ENCODE results near the gene UBXN11.

UBXN11 gene

DNA sequence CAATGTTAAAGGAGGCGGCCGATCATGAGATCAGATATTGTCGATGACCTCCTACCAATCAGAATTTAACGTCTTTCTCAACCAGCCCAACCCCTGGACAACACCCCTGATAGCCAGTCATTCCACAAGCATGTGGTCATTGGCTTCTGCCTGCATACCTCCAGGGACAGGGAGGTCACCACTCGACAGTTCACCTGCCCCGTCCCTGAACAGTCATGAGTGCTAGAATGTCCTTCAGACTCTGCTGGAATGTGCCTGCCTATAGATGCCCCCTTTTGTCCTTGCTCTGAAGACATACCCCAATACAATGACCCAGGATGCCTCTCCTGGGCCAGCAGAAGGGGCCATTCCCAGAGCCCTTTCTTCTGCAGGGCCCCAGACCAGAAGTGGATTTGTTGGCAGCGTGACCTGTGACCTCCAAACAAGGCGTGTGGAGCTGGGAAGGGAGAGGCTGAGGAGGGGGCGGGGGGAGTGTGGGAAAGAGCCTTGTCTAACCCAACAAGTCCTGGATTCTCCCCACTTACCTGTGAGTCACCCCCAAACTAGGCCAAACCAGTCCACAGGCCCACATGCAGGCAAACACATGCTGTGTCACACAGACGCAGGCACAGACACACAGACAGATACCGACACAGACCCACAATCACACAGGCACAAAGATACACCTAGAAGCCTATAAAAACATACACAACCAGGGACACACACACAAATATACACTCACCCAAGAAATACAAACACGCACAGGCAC is 45.3 kb upstream of the UBXN11 start:
- no peak overlapping the region for H3K4me3 ChIP-seq (ENCODE audit: control insufficient read depth in 1 of 7, extremely low read depth in 1 of 7, insufficient read depth in 4 of 7, low read depth in 2 of 7, low read length in 6 of 7)
- H3K27ac ChIP-seq (ENCODE audit: insufficient read depth in 1 of 2, low read depth in 1 of 2, low read length in 2 of 2, poor library complexity in 1 of 2, severe bottlenecking in 2 of 2) = no peak overlapping the region
- over 99% methylated on average over 9 of the region's 12 CpGs for WGBS (ENCODE audit: insufficient coverage)
- H3K36me3 ChIP-seq (ENCODE audit: control insufficient read depth in 4 of 4, insufficient read depth in 4 of 4, low read length in 3 of 4) = no peaks in the 10 kb centered on the region
- no peak for DNase-seq
- CTCF ChIA-PET = interaction anchor here (1.2 to 1.5 kb wide), 2 partner anchors 30 to 66 kb away, joined by 4 read pairs; no protein-coding TSS in a partner anchor
- H3K4me1 ChIP-seq (ENCODE audit: control extremely low read depth in 1 of 4, control insufficient read depth in 4 of 4, insufficient read depth in 4 of 4, low read length in 3 of 4) = peaks cover 0 to 5% (median 0%) of the 10 kb centered on the region in 4 experiments
- POLR2A ChIA-PET = no interaction called here
- H3K9me3 ChIP-seq (ENCODE audit: control extremely low read depth in 1 of 5, control insufficient read depth in 4 of 5, insufficient read depth in 2 of 5, low read depth in 1 of 5, low read length in 4 of 5) = no peaks in the 10 kb centered on the region
- peaks cover 0 to 2% (median 0%) of the 10 kb centered on the region in 5 experiments for H3K27me3 ChIP-seq (replicated peaks in 2 of 5; ENCODE audit: control insufficient read depth in 4 of 5, insufficient read depth in 5 of 5, low read length in 4 of 5)

- POLR2A ChIA-PET = no interaction called here
- Histone ChIP-seq H3K4me1 (ENCODE audit: control extremely low read depth in 1 of 4, control insufficient read depth in 4 of 4, insufficient read depth in 4 of 4, low read length in 3 of 4) (peaks cover 0 to 5% (median 0%) of the 10 kb centered on the region in 4 experiments), H3K4me3 (ENCODE audit: control insufficient read depth in 1 of 7, extremely low read depth in 1 of 7, insufficient read depth in 4 of 7, low read depth in 2 of 7, low read length in 6 of 7) (no peak overlapping the region), H3K27me3 (replicated peaks in 2 of 5; ENCODE audit: control insufficient read depth in 4 of 5, insufficient read depth in 5 of 5, low read length in 4 of 5) (peaks cover 0 to 2% (median 0%) of the 10 kb centered on the region in 5 experiments), H3K27ac (ENCODE audit: insufficient read depth in 1 of 2, low read depth in 1 of 2, low read length in 2 of 2, poor library complexity in 1 of 2, severe bottlenecking in 2 of 2) (no peak overlapping the region), H3K9me3 (ENCODE audit: control extremely low read depth in 1 of 5, control insufficient read depth in 4 of 5, insufficient read depth in 2 of 5, low read depth in 1 of 5, low read length in 4 of 5) (no peaks in the 10 kb centered on the region), H3K36me3 (ENCODE audit: control insufficient read depth in 4 of 4, insufficient read depth in 4 of 4, low read length in 3 of 4) (no peaks in the 10 kb centered on the region)
- CTCF ChIA-PET = interaction anchor here (1.0 to 1.5 kb wide), 5 partner anchors 14 to 76 kb away, joined by 3 to 5 read pairs (median 4); partner anchors contain the start of gene CD52
- DNase-seq = no peak
- WGBS (ENCODE audit: insufficient coverage) = 93% methylated on average over 7 of the region's 9 CpGs
Measured at GRCh38 chr1:26350701-26351589, 44.5 kb upstream of the UBXN11 start.

- Histone ChIP-seq H3K9me3 (ENCODE audit: control extremely low read depth in 1 of 5, control insufficient read depth in 4 of 5, insufficient read depth in 2 of 5, low read depth in 1 of 5, low read length in 4 of 5) (no peaks in the 10 kb centered on the region), H3K36me3 (ENCODE audit: control insufficient read depth in 4 of 4, insufficient read depth in 4 of 4, low read length in 3 of 4) (no peaks in the 10 kb centered on the region), H3K27ac (ENCODE audit: insufficient read depth in 1 of 2, low read depth in 1 of 2, low read length in 2 of 2, poor library complexity in 1 of 2, severe bottlenecking in 2 of 2) (no peak overlapping the region), H3K4me3 (ENCODE audit: control insufficient read depth in 1 of 7, extremely low read depth in 1 of 7, insufficient read depth in 4 of 7, low read depth in 2 of 7, low read length in 6 of 7) (no peak overlapping the region), H3K27me3 (replicated peaks in 2 of 5; ENCODE audit: control insufficient read depth in 4 of 5, insufficient read depth in 5 of 5, low read length in 4 of 5) (peaks cover 0 to 2% (median 0%) of the 10 kb centered on the region in 5 experiments), H3K4me1 (ENCODE audit: control extremely low read depth in 1 of 4, control insufficient read depth in 4 of 4, insufficient read depth in 4 of 4, low read length in 3 of 4) (peaks cover 0 to 5% (median 0%) of the 10 kb centered on the region in 4 experiments)
- ChIA-PET CTCF (interaction anchor here (1.0 to 1.5 kb wide), 5 partner anchors 14 to 75 kb away, joined by 3 to 5 read pairs (median 4); partner anchors contain the start of gene CD52), POLR2A (no interaction called here)
- no peak for DNase-seq
- 100% methylated on average over 1 of the region's 2 CpGs for WGBS (ENCODE audit: insufficient coverage)
Measured at GRCh38 chr1:26350343-26350700, 43.9 kb upstream of the UBXN11 start.

DNA sequence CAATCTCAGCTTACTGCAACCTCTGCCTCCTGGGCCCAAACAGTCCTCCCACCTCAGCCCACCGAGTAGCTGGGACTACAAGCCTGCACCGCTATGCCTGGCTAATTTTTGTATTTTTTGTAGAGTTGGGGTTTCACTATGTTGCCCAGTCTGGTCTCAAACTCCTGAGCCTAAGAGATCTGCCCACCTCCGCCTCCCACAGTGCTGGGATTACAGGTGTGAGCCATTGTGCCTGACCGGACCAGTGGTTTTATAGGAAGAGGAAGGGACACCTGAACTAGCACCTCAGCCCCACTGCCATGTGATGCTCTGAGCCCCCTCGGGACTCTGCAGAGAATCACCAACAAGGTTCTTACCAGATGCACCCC is 43.4 kb upstream of the UBXN11 start:
- H3K27me3 ChIP-seq (replicated peaks in 2 of 5; ENCODE audit: control insufficient read depth in 4 of 5, insufficient read depth in 5 of 5, low read length in 4 of 5) = peaks cover 0 to under 1% (median 0%) of the 10 kb centered on the region in 5 experiments
- H3K4me3 ChIP-seq (ENCODE audit: control insufficient read depth in 1 of 7, extremely low read depth in 1 of 7, insufficient read depth in 4 of 7, low read depth in 2 of 7, low read length in 6 of 7) = no peak overlapping the region
- CTCF ChIA-PET = interaction anchor here (1.0 to 3.2 kb wide), 5 partner anchors 14 to 75 kb away, joined by 3 to 16 read pairs (median 3); partner anchors contain the start of gene CD52
- no peak for DNase-seq
- peaks cover 0 to 5% (median 0%) of the 10 kb centered on the region in 4 experiments for H3K4me1 ChIP-seq (ENCODE audit: control extremely low read depth in 1 of 4, control insufficient read depth in 4 of 4, insufficient read depth in 4 of 4, low read length in 3 of 4)
- H3K9me3 ChIP-seq (ENCODE audit: control extremely low read depth in 1 of 5, control insufficient read depth in 4 of 5, insufficient read depth in 2 of 5, low read depth in 1 of 5, low read length in 4 of 5) = no peaks in the 10 kb centered on the region
- no peaks in the 10 kb centered on the region for H3K36me3 ChIP-seq (ENCODE audit: control insufficient read depth in 4 of 4, insufficient read depth in 4 of 4, low read length in 3 of 4)
- POLR2A ChIA-PET = no interaction called here
- WGBS (ENCODE audit: insufficient coverage) = 86% methylated on average over 2 of the region's 5 CpGs
- H3K27ac ChIP-seq (ENCODE audit: insufficient read depth in 1 of 2, low read depth in 1 of 2, low read length in 2 of 2, poor library complexity in 1 of 2, severe bottlenecking in 2 of 2) = no peak overlapping the region

GRCh38 chr1:26349188-26349876 is 42.9 kb upstream of the UBXN11 start:
- DNase-seq = no peak
- no peaks in the 10 kb centered on the region for H3K27me3 ChIP-seq (replicated peaks in 2 of 5; ENCODE audit: control insufficient read depth in 4 of 5, insufficient read depth in 5 of 5, low read length in 4 of 5)
- ChIA-PET CTCF (interaction anchor here (1.2 to 3.2 kb wide), 2 partner anchors 13 to 15 kb away, joined by 3 to 16 read pairs; no protein-coding TSS in a partner anchor), POLR2A (no interaction called here)
- no peaks in the 10 kb centered on the region for H3K9me3 ChIP-seq (ENCODE audit: control extremely low read depth in 1 of 5, control insufficient read depth in 4 of 5, insufficient read depth in 2 of 5, low read depth in 1 of 5, low read length in 4 of 5)
- 97% methylated on average over 6 of the region's 7 CpGs for WGBS (ENCODE audit: insufficient coverage)
- H3K27ac ChIP-seq (ENCODE audit: insufficient read depth in 1 of 2, low read depth in 1 of 2, low read length in 2 of 2, poor library complexity in 1 of 2, severe bottlenecking in 2 of 2) = no peak overlapping the region
- no peaks in the 10 kb centered on the region for H3K36me3 ChIP-seq (ENCODE audit: control insufficient read depth in 4 of 4, insufficient read depth in 4 of 4, low read length in 3 of 4)
- no peak overlapping the region for H3K4me3 ChIP-seq (ENCODE audit: control insufficient read depth in 1 of 7, extremely low read depth in 1 of 7, insufficient read depth in 4 of 7, low read depth in 2 of 7, low read length in 6 of 7)
- H3K4me1 ChIP-seq (ENCODE audit: control extremely low read depth in 1 of 4, control insufficient read depth in 4 of 4, insufficient read depth in 4 of 4, low read length in 3 of 4) = peaks cover 0 to 5% (median 0%) of the 10 kb centered on the region in 4 experiments

DNA sequence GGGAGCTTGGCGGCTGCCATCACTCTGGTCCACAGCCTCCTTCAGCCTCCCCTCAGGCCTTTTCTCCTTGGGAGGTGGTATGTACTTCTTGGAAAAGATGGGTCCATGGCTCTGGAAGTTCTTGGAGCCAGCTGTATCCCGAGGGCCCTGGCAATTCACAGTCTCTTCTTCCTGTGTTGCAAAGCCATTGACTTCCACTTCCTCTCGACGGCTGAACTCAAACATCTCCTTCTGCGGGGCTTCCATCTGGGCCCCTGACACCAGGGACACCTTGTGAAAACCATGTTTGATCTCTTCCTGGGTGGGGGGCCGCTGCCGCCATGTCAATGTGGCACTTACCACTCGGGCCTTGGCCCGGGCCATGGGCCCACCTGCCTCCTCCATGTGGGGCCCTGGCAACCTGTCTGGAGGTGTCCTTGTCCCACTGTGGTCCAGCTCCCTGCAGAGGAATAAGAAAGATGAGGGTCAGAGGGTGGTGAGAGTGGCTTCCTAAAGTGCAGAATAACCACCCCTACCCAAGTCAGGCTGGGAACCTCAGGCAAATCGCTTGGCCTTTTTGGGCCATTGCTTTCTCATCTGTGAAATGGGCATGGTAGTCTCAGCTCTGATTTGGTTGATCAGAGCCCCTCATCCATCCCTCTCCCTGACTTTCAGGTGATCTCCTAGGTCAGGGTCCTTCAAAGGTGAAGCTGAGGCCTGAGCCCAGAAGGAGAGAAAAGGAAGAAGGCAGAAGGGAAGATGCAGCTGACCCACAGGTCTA is 40.0 kb upstream of the UBXN11 start:
- CTCF ChIA-PET = interaction anchor here (0.9 to 3.2 kb wide), 4 partner anchors 15 to 71 kb away, joined by 3 to 16 read pairs (median 6); no protein-coding TSS in a partner anchor
- WGBS (ENCODE audit: insufficient coverage) = 42% methylated on average over 4 of the region's 10 CpGs
- POLR2A ChIA-PET = interaction anchor here (0.6 kb wide), 1 partner anchor 162 kb away, joined by 5 read pairs; no protein-coding TSS in a partner anchor

More for the DNA sequence above, 40.0 kb upstream of the UBXN11 start:
- Histone ChIP-seq H3K36me3 (ENCODE audit: control insufficient read depth in 4 of 4, insufficient read depth in 4 of 4, low read length in 3 of 4) (no peaks in the 10 kb centered on the region), H3K4me1 (ENCODE audit: control extremely low read depth in 1 of 4, control insufficient read depth in 4 of 4, insufficient read depth in 4 of 4, low read length in 3 of 4) (peaks cover 0 to 5% (median 0%) of the 10 kb centered on the region in 4 experiments), H3K4me3 (ENCODE audit: control insufficient read depth in 1 of 7, extremely low read depth in 1 of 7, insufficient read depth in 4 of 7, low read depth in 2 of 7, low read length in 6 of 7) (no peak overlapping the region), H3K27me3 (replicated peaks in 2 of 5; ENCODE audit: control insufficient read depth in 4 of 5, insufficient read depth in 5 of 5, low read length in 4 of 5) (no peaks in the 10 kb centered on the region), H3K9me3 (ENCODE audit: control extremely low read depth in 1 of 5, control insufficient read depth in 4 of 5, insufficient read depth in 2 of 5, low read depth in 1 of 5, low read length in 4 of 5) (no peaks in the 10 kb centered on the region), H3K27ac (ENCODE audit: insufficient read depth in 1 of 2, low read depth in 1 of 2, low read length in 2 of 2, poor library complexity in 1 of 2, severe bottlenecking in 2 of 2) (no peak overlapping the region)
- DNase-seq = no peak
